ENCODE measurements around the gene UGT1A4.

UGT1A4 gene

DNA sequence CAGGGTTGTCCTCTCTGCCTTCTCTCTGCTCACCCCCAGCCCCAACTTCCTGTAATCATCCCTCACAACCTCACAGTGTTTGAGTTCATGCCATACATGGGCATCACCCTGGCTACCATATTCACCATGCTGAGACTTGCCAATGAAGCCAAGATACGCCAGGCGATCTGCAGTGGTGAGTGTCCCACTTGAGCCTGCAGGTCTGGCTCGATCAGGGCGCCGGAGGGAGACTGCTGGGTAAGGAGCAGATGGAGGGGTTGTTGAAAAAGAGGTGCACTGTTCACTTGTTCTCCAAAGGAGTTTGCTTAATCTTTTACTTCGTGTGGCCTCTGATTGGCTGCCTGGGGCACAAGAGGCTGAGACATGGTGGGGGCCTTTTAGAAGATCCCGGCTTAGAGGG, 74.2 kb downstream of the UGT1A4 start:
- DNase-seq, result peak; percentile 23

DNA sequence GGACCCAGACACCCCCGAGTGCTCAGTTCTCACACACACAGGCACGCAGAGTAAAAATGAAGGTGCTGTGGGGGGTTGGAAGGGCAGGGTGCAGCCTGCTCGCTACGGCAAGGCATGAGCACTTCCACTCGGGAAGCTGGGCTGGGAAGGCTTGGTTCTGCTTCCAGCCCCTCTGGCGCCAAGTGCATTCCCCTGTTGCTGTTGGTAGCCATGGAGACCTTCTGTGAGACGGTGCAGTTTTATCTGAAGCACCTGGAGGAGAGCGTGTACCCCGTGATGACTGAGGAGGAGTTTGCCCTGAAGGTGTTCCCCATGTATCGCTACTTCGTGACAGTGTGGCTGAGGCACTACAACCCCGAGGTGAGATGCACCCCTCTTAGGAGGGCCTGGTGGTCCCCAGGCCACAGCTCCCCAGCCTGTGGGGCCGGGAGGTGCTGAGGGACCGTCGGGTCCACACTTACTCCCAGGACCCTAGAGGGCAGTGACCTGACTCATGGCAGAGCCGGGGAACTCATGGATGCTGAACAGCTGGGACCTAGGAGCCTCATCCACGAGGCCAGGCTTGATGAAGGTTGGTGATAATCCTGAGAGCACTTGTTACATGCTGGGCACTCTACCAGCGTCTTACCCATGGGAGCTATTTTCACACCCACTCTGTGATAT, 75.1 kb downstream of the UGT1A4 start:
- peak; percentile 8 for DNase-seq

DNA sequence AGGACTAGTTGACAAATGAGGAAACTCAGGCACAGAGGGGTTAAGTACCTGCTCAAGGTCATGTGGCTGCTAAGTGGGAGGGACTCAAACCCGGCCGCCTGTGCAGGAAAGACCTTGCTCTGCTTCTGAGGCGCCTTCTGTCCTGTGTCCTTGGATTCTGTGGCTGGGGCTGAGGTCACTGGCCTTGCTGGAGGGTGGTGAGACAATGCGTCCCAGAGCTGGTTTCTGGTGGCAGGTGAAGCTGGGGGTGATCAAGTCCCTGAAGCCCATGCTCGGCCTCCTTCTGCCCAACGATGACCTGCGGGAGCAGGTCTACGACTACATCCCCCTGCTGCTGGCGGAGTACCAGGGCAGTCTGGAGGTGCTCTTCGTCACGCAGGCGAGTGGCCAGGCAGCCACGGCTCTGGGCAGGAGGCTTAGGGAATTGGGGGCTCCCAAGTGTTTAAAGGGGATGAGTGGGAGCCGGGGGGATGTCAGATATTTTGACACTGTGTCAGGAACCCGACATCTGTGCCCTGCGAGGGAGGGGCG, 75.7 kb downstream of the UGT1A4 start:
- DNase-seq, result no peak

- DNase-seq, result no peak
These were observed 77.2 kb downstream of the UGT1A4 start for GRCh38 chr2:233795735-233796171.

DNA sequence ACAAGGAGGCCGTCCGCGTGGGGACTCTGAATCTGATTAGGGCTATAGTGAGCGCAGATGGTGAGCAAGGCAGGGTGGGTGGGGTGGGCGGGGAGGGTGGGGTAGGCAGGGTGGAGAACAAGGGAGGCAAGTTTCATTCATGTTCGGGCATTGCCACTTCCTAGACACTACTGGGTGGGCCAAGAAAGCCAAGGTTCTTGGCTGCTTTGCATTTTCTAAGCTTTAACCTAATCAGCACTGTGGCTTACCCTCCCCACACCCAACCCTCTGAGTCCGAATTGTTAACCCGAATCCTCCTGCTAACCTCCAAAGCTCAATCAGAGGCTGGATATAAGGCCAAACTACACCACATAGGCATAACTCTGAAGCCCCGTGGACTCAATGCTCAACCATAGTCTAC, 77.7 kb downstream of the UGT1A4 start:
- DNase-seq, result no peak

DNA sequence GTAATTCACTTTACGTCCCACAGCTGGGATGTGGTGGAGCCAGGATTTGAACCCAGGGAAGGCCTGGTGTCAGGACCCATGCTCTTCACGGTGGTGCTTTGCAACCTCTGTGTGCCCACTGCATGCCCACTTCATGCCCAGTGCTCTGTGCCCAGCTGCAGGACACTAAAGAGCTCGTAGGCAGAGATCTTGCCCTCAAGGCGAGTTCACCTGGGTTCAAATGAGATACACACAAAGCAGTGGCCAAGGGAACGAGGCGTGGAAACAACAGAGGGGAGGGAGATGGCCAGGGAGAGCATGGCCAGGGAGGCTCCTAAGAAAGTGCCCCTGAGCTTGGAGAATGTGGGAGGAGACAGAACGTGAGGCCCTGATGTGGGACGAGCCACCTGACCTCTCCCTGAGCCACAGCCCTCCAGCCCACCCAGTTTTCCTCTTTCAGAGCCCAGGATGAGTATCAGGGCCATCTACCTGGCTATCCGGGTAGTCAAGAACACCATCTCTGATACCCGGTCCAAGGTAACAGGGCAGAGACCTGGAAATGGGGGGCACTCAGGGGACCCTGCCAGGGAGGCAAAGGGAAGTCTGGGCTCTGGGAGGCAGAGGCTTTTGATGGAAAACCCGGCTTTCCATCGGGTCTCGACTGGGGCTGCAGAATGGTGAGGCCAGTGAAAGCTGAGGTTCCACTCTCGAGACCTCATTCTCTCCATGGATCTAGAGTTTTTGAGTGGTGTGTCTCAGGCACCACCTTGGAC, 80.0 kb downstream of the UGT1A4 start:
- no peak for DNase-seq

DNA sequence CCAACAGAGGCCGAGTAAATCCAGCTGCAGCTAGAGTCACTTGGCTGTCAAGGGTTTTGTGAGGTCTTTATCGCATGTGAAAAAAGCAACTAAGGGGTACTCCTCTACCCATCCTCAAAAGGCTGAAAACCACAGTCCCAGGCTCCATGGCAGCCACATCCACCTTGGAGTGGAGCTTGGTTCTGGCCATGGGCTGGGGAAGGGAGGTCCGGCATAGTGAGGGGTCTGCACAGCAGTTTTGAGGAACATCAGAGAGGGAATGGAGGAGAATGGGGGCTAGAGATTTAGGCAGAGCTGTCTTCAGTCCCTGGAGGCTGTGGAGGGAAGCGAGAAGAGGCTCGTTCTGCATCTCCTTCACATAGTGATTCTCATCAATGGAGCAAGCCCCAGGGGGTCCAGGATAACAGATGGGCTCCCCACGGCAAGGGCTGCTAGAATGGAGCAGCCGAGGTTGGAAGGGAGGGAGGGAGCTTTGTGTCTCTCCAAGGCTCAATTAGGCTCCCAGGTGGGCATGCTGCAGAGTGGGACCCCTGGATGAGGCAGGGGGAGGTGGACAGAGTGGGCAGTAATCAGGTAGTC, 80.6 kb downstream of the UGT1A4 start:
- DNase-seq, result no peak

DNA sequence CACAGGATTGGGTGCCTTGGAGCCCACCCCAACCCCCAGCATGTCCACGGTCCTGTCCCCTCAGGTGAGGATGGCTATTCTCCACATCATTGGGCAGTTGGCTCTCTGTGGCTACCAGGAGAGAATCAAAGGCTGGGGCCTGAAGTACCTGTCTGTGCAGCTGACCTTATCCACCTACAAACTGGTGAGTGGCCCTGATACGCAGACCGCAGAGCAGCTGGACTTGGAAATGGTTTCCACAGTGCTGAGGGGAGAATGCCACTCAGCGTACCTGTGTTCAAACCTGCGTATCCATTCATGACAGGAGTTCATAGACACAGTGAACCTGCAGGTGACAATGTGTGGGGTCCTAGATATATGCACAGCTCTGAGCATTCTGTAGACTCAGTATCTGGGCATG, 81.2 kb downstream of the UGT1A4 start:
- DNase-seq, result no peak

GRCh38 chr2:233800208-233800607, 81.7 kb downstream of the UGT1A4 start:
- no peak for DNase-seq

DNA sequence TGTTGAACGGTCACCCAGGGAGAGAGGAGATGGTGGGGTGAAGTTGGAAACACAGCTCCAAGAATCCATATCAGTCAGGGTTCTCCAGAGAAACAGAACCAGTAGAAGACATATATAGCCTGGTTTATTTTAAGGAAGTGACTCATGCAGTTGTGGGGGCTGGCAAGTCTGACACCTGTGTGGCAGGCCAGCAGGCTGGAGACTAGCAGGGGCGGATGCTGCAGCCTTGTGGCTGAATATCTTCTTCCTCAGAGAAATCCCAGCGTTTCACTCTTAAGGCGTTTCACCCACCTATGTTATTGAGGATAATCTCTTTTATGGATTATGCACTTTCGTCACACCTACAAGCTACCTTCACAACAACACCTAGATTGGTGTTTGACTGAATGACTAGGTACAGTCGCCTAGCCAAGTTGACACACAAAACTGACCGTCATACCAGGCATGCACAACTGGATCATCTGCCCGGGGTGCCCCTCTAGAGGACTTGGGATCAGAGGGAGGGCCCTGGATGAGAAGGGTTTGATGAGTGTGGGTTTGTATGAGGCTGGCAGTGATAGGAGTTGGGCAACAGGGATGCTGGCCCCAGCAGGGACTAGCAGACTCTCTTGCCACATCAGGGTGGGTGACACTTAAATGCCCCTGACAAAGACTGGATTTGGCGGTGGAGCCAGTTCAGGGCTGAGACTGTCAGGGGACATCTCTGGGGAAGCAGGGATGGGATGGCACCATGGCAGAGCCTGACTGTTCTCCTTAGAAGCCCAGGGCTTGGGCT, 83.0 kb downstream of the UGT1A4 start:
- DNase-seq, result peak; percentile 20

DNA sequence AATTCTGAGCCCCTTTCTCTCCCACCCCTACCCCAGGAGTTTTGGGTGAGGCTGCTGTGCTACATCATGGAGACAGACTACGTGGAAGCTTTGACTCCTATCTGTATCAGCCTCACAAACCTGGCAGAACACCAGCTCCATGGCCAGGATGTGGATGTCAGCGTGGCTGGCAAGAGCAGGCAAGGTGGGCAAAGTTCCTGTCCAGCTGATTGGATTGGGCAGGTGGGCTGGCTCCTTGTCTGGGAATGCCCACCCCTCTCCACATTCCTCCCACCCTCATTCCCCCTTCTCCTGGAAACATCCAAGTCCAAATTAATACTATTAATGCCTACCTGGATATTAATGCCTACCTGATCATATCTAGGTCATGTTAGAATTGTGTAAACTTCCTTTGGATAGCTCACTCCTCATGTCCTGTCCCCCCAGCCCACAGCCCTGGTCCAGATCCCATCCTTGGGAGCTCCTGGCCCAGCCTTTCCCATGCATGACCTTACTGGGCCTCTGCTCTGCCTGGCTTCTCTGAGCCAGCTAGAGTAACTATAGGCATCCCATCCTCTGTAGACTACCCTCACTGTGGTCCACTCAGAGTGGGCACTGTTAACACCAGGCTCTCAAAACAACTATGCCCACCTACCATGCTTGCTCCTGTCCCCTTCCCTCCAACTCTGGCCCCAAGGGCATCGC, 83.7 kb downstream of the UGT1A4 start:
- no peak for DNase-seq

DNA sequence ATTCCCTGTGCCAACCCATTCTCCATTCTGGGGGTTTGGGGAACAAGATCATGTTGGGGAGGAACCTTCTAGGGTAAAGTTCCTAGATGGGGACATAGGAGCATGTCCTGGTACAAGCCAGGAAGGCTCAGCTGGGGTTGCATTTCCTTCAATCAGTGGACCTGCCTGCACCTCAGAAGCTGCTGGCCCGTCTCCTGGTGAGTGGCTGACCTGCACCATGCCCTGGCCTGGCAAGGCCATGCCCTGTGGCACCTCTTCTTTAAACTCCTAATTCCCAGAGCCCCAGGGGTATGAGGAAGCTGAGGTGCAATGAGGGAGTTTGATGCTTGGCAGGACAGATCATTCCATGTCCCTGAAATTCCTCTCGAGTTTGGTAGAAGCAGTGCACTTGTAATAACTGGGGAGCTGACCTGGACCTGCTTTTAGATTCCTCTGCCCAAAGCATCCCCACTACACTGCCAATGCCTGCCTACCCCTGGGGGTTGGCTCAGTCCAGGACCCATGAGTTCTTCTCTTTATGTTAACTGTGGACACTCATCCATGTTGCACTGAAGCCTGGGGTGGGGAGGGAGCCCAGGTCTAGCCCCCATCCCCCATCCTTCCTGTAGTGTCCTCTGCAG, 84.9 kb downstream of the UGT1A4 start:
- DNase-seq, result no peak

DNA sequence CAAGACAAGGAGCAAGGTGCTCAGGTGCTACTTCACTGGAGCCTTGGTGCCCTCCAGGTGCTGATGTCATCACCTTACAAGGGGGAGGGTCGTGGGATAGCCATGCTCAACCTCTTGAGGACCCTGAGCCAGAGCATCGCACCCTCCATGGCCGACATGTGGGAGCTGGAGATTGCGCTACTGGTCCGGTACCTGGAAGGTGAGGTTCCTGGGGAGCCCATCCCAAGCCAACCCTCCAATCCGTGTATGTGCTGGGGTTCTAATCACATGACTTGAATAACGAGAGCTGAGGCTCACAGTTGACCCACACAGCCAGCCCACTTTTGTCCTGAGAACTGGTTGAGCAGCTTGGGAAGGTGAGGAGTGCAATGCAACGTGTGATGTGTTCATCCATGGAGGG, 85.5 kb downstream of the UGT1A4 start:
- no peak for DNase-seq

DNA sequence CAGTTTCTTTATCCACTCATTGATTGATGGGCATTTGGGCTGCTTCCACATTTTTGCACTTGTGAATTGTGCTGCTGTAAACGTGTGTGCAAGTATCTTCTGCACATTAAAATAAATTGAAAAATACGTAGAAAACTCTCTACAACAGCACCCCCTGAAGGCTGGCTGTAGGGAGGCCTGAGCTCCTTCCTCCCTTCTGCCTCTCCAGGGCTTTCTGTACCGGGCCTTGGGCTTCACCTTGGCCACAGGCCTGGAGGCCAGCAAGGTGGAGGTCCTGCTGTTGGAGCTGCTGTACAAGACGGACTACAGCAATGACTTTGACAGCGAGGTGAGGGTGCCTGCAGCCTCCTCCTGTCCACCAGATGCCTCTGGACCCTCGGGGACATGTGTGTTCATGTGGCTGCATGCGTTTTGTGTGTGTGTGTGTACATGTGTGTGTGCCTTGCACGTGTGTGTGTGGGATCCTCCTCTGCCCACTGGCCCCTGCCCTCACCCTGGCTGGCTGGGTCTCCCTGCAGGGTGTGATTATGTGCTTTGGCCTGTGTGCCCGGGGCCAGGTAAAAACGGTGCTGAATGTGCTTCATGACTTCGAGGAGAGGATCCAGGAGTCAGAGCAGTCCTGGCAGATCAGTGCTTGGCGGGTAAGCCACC, 88.8 kb downstream of the UGT1A4 start:
- no peak for DNase-seq

- no peak for DNase-seq
These were observed 89.7 kb downstream of the UGT1A4 start for GRCh38 chr2:233807966-233808935.

DNA sequence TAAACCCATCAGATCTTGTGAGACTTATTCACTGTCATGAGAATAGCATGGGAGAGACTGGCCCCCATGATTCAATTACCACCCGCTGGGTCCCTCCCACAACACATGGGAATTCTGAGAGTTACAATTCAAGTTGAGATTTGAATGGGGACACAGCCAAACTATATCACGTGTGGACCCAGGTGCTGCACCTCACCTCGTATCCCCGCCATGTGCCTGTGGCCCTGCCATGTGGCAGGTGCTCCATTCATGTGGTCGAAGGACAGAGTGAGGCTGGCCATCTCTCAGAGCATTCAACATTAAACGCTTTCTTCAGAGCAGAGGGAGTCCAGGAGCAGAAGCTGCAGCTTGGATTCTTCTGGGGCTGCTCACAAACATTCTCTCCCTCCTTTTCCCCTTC, 91.8 kb downstream of the UGT1A4 start:
- no peak for DNase-seq

- DNase-seq, result no peak
These were observed 92.6 kb downstream of the UGT1A4 start for GRCh38 chr2:233811087-233811486.

DNA sequence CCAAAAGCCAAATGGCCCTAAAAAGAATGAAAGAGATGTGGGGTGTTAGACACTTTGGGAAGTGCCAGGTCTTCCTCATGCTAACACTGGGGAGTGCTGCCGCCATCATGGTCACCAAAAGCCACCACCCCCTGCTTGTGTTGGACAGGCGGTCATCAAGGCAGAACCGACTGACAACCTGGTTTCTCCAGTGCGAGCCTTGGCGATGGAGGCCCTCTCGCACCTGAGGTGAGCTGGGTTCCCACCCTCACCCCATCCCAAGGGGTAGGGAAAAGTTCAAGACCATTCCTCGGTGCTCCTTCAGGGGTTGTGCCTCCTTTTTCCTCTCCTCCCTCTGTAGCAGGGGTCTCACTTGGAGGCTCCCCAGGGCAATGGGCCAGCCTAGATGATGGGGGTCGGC, 93.2 kb downstream of the UGT1A4 start:
- no peak for DNase-seq

DNA sequence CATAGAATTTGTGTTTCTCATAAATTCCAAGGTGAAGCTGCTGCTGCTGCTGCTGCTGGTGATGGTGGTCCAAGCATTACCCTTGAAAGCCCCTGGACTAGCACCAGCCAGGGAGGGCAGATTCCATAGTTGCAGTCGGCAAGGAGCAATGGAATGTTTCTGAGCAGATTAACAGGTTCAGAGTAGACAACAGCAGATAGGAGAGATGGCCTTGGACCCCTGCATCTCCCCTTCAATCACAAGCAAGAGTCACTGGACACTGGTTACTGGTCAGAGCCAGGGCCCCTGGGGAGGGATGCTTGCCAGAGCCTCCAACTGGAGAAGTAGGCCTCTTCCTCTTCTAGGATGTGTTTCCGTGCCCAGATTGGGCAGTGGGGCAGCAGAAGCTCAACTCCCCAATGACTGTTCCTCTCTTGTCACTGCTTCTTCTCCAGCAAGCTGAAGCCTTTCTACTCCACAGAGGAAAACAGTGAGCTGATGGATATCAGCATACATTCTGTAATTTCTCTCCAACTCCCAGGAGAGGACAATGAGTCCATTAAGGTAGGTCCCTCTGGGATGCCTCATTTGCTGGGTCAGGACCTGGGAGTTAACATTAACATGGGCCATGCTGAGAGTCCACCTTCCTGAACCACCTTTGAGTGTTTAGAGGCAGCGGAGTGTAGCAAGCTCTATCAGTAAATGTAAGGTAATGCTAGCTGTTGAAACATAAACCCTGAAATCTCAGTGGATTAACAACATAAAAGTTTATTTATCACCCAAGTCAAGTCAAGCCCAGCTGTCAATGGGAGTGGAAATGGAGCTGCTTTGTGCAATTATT, 94.9 kb downstream of the UGT1A4 start:
- no peak for DNase-seq
